Stimulated activated CD8-positive, alpha-beta memory T cell treated with anti-CD3 and anti-CD28 coated beads, Interleukin-7, amount 100 ng/mL, for 4 hours (primary cell): ENCODE measurements around the gene THRSP.
"Not testable (repeated sequence)": the region's sequence is repeated elsewhere in the genome, so short reads cannot be mapped to it uniquely, and the experiment has no call there.

ENCODE experiments used
- DNase-seq, 2 donors: peaks; one replicate each; pipeline ENCODE4 v3.0.0-alpha.2; 2020; ENCODE audit warnings: low read depth in 2 of 2

THRSP gene

GRCh38 chr11:78063440-78064181 is at the start of gene THRSP:
TSS of gene THRSP (plus strand) at chr11:78063861. CDS start at chr11:78063882, 21 bp downstream.
- DNase-seq, result no peak

- DNase-seq, result not testable (repeated sequence)
Observed at GRCh38 chr11:78014937-78015520, 48.6 kb upstream of the THRSP start.

GRCh38 chr11:78015878-78016277 is 47.8 kb upstream of the THRSP start:
- no peak for DNase-seq

- no peak for DNase-seq
Observed at GRCh38 chr11:78019808-78020207, 43.9 kb upstream of the THRSP start.

GRCh38 chr11:78020246-78020645 is 43.4 kb upstream of the THRSP start:
- no peak for DNase-seq

- DNase-seq, result no peak
Observed at GRCh38 chr11:78021611-78022010, 42.0 kb upstream of the THRSP start.

GRCh38 chr11:78022397-78023396 is 41.0 kb upstream of the THRSP start, which contains the start of gene KCTD14:
TSS of gene KCTD14 (minus strand) at chr11:78023276. CDS start at chr11:78023249, 27 bp downstream.
- DNase-seq, result no peak

- DNase-seq, result no peak
Observed at GRCh38 chr11:78023426-78023825, 40.2 kb upstream of the THRSP start.

- DNase-seq, result no peak
Observed at GRCh38 chr11:78025378-78025777, 38.3 kb upstream of the THRSP start.

GRCh38 chr11:78027759-78028158 is 35.9 kb upstream of the THRSP start:
- no peak for DNase-seq

GRCh38 chr11:78028423-78028822 is 35.2 kb upstream of the THRSP start:
- not testable (repeated sequence) for DNase-seq

GRCh38 chr11:78030429-78031325 is 33.0 kb upstream of the THRSP start:
- DNase-seq, result no peak

- DNase-seq, result no peak
Observed at GRCh38 chr11:78031629-78032028, 32.0 kb upstream of the THRSP start.

GRCh38 chr11:78032090-78032489 is 31.6 kb upstream of the THRSP start:
- DNase-seq, result no peak

GRCh38 chr11:78033040-78033439 is 30.6 kb upstream of the THRSP start:
- DNase-seq, result no peak

- no peak for DNase-seq
Observed at GRCh38 chr11:78034623-78035022, 29.0 kb upstream of the THRSP start.

GRCh38 chr11:78036313-78036712 is 27.3 kb upstream of the THRSP start:
- no peak for DNase-seq

GRCh38 chr11:78037056-78037455 is 26.6 kb upstream of the THRSP start:
- DNase-seq, result no peak

GRCh38 chr11:78037825-78038620 is 25.6 kb upstream of the THRSP start:
- no peak for DNase-seq

- no peak for DNase-seq
Observed at GRCh38 chr11:78038697-78039313, 24.9 kb upstream of the THRSP start.
